ENCODE data around the gene C19orf47.

The C19orf47 gene

GRCh38 chr19:40313229-40313983, 34.8 kb downstream of the C19orf47 start:
- DNase-seq: no peak

- DNase-seq: no peak
Observed at GRCh38 chr19:40312533-40312932, 35.7 kb downstream of the C19orf47 start.

- no peak for DNase-seq
Observed at GRCh38 chr19:40309666-40310065, 38.5 kb downstream of the C19orf47 start.

GRCh38 chr19:40305403-40305802, 42.8 kb downstream of the C19orf47 start:
- peak; percentile 73 for DNase-seq

GRCh38 chr19:40304306-40304705, 43.9 kb downstream of the C19orf47 start:
- no peak for DNase-seq

GRCh38 chr19:40303765-40304164, 44.4 kb downstream of the C19orf47 start:
- DNase-seq: no peak

GRCh38 chr19:40302224-40303011, 45.8 kb downstream of the C19orf47 start:
- no peak for DNase-seq

GRCh38 chr19:40300668-40301067, 47.5 kb downstream of the C19orf47 start:
- no peak for DNase-seq

- no peak for DNase-seq
Observed at GRCh38 chr19:40298026-40298425, 50.2 kb downstream of the C19orf47 start.

GRCh38 chr19:40294560-40294959, 53.6 kb downstream of the C19orf47 start:
- no peak for DNase-seq

- no peak for DNase-seq
Observed at GRCh38 chr19:40286971-40287421, 61.2 kb downstream of the C19orf47 start.

GRCh38 chr19:40286235-40286970, 61.8 kb downstream of the C19orf47 start:
- DNase-seq: no peak

- DNase-seq: peak; percentile 99
Observed at GRCh38 chr19:40285353-40286234, 62.6 kb downstream of the C19orf47 start.

GRCh38 chr19:40284501-40285352, 63.5 kb downstream of the C19orf47 start, which contains the start of gene AKT2:
Gene AKT2 (minus strand): TSS chr19:40285345. CDS start chr19:40265267, 20,078 bp downstream.
- peak; percentile 69 for DNase-seq

- DNase-seq: no peak
Observed at GRCh38 chr19:40284251-40284500, 64.0 kb downstream of the C19orf47 start.

GRCh38 chr19:40283414-40284250, 64.6 kb downstream of the C19orf47 start:
- DNase-seq: no peak

GRCh38 chr19:40282920-40283319, 65.3 kb downstream of the C19orf47 start:
- no peak for DNase-seq

GRCh38 chr19:40282209-40282580, 66.0 kb downstream of the C19orf47 start:
- no peak for DNase-seq

- DNase-seq: no peak
Observed at GRCh38 chr19:40281381-40282208, 66.6 kb downstream of the C19orf47 start.

All from stimulated activated CD4-positive, alpha-beta T cell treated with anti-CD3 and anti-CD28 coated beads, Interleukin-1b, Interleukin-23, amount 100 ng/mL, for 48 hours (primary cell).